Bone marrow (tissue), 2 donors: ENCODE results near the gene SCD.

Experiments
- DNase-seq, 2 donors: peaks; one replicate each; lab custom pipeline; 2025; lab: John Stamatoyannopoulos, UW

The SCD gene

DNA sequence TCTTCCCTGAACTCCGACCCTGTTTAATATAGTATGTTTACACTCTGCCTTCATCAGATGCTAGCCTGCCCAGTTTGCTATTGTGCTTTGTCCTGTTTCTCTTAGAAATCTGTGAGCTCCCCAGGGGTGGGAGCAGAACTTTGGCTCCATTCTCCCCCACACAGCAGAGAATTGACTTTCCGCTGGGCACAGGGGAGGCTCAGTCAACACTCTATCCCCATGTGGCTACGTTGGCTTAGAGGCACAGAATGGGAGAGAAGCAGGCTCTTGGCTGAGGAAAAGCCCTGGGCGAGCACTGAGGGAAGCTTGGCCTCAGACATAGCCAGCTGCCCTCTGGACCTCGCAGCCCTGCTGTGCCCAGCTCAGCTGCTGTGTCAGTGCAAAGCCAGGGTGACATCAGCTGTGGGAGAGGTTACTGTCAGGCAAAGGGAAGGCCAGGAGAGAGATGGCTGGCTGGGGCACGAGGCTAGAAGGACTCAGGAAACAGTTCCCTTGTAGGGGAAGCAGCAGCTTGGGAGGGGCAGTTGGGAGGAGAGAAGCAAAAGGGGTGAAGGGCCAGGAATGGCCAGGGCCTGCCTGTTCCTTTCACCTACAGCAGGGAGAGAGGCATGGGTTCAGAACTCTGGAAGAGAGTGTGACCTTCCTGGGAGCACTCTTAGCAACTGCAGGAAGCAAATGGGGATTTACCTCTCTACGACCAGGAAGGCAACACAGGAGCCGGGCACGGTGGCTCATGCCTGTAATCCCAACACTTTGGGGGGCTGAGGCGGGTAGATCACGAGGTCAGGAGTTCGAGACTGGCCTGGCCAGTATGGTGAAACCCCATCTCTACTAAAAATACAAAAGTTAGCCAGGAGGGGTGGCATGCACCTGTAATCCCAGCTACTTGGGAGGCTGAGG is 5.8 kb upstream of the SCD start:
- DNase-seq, result no peak

DNA sequence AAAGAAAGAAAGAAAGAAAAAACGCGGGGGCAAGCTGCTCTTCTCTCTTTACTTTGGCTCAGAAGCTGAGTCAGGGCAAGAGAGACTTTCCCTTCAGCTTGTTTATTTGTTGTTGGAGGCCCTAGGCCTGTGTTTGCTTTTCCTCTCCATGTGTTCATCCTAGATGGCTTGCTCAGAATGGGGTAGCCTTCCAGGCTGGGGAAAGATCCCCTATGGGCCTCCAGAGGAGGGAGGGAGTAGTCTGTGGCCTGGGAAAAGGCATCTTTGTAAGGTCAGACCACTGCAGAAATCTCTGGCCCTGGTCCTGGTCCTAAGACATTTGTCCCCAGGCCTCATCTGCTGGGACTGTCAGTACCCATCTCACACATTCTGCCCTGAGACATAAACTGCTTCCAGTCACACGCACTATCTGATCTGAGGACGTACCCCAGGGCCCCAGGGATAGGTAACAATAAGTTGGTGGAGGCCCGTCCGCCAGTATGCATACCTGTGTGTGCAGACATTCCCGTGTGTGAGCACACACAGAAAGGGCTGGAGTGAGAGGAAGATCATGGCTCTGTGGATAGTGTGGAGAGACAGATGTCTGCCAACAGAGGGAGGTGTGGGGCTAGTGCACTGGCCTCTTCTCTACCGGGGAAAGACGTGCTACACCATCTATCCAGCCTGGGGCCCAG is 4.9 kb upstream of the SCD start:
- peak in 1 of 2 donors; percentile 6 for DNase-seq

DNA sequence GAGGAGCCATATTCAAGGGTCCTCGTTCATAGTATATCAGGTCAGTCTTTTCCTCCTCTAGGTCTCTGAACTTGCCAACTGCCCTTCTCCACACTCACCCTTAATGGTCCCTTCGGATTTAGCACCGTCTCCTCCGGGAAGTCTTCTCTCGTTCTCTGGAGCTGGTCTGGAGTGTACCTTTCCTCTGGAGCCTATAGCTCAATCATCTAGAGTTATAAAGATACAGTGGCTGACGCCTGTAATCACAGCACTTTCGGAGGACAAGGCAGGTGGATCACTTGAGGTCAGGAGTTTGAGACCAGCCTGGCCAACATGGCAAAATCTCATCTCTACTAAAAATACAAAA is 4.4 kb upstream of the SCD start:
- DNase-seq, result no peak

DNA sequence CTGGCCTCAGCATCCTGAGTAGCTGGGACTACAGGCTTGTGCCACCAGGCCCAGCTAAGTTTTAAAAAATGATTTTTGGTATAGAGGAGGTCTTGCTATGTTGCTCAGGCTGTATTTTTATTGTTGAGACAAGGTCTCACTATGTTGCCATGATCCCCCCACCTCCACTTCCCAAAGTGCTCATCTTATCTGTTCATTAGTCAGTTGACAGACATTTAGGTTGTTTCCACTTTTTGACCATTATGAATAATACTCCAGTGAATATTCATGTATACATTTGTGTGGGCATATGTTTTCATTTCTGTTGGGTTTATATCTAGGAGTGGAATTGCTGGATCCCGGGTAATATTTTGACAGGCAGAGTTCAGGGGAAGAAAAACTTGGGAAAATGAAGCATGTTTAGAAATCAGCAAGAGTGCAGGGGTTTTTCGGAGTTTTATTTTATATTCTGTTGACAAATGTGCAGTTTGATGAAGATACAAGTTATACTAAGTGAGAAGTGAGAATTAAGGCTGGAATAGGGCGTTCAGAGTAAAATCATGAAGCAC is 2.7 kb upstream of the SCD start:
- DNase-seq, result no peak

DNA sequence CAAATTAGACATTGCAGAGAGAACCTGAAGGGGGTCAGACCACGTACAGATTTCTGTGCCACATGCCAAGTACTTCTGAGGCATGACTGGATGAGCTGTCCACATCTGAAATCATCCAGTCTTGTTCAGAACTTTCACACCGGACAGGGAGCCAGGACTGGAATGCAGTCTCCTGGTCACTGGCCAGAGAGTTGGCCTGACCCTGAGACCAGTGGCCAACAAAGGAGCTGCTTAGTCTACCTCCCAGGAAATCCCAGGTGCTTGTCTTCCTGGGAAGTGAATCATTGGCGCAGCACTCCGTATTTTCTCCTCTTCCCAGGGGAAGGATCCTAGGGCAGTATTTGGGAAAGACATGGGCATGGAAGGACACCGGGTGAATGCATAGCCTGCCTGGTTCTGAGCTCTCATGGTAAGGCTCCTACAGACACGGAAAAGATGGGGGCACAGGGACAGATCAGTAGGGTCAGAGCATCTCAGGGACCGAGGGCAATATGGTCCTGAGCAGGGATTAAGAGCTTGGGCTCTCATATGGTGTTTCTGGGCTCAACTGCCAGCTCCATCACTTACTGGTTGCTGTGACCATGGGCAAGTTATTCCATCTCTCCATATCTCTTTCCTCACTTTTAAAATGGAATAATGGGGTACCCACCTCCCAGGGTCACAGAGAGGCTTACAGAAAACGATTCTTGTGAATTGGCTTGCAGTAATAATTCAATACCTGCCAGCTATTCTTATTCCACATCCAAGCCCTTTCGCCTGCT is 1.3 kb upstream of the SCD start:
- DNase-seq, result no peak

DNA sequence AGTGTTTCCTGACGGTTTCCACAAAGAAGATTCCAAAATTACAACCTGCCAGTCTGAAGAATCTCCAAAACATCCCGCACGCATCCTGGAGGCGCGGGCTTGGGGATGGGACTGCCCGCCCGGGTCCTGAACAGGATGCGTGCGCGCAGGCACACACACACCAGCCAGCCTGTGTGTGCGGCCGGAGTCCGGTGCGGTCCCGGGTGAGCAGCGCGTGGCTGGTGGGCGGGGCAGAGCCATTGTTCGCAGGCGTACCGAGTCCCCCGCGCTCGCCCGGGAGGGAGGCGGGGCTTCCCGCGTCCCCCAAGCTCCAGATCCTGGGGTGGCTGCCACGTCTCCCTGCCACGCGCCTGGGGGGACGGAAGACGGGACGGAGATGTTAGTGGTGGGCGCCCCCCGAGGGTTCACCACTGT is 675 bp upstream of the SCD start:
- peak in 1 of 2 donors; percentile 20 for DNase-seq

DNA sequence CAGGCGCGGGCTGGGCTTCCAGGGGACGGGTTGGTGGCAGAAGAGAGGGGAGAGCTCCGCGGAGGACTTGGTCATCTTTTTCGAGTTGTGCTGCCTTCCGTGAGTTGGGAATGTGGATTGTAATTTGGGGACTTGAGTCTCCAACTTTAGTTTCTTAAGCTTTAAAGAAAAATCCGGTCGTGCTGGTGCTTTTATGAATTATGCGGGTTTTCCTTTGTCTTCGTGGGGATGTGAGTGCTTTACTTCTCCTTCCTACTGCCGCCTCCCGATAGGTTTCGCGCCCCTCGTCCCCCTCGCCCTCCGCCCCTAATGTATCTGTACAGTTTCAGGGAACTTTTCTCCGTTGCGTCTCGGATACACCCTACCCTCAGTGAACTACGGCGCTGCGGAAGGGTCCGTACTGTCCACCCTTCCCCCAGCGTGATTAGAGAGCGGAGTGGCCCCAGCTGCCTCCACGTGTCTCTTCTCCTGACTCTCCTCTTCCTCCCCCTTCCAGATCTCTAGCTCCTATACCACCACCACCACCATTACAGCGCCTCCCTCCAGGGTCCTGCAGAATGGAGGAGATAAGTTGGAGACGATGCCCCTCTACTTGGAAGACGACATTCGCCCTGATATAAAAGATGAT is 649 bp downstream of the SCD start:
- DNase-seq, result no peak

DNA sequence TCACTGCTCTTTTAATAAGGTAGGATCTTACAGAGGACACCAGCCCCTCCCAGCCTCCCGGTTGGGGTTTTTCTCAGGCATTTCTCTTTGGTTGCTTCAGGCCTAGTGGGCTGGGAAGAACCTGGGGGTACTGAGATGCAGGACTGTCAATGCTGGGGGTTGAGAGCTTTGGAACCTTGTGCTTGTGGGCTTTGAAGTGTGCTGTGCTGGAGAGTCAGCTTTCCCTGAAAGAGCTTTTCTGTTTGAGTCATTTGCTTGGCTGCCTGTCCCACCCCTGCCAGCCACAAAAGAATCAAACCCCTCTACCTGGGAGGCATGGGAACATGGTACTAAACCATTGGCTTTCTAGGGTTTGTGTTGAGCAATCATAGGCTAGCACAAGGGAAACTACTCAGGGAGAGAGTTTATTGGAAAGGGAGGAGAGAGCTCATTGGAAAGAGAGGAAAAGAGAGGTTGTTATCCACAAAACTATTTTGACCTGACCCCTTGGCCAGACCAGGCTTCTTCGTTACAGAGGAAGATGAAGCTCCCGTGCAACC is 1.4 kb downstream of the SCD start:
- DNase-seq, result no peak

DNA sequence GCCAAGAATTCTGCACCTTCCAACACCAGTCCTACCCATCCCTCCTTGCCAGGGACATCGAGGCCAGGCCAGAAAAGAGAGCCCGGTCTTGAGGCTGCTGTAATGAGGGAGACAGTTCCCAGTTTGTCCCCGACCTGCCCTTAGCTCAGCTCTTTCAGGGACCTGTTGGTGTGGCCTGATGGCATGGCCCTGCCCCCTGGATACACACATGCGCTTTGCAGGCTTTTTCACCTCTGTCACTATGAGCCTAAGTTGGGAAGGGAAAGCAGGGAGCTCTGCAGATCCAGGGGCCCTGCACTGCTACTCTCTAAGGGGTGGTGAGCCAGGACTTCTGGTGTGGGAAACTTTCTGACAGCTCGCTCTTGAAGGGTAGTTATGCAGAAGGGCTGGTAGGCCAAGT is 2.1 kb downstream of the SCD start:
- no peak for DNase-seq

DNA sequence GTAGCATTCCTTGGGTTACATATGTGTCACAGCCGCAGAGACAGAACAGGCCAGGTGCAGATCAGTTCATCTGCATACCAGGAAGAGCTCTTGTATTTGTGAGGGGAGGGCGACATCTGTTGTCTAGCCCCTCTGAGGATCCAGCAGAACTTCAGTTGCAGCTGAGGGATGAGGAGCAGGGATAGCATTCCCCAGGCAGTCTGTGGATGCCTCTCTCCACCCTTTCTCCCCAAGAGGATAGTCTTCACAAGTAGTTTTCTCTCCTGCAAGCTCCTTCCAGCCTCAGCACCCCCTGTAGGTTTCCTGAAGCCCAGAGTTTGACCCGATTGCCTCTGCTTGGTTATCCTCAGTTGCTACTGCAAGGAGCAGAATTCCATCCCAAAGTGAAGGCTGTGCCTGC is 2.6 kb downstream of the SCD start:
- DNase-seq, result no peak

DNA sequence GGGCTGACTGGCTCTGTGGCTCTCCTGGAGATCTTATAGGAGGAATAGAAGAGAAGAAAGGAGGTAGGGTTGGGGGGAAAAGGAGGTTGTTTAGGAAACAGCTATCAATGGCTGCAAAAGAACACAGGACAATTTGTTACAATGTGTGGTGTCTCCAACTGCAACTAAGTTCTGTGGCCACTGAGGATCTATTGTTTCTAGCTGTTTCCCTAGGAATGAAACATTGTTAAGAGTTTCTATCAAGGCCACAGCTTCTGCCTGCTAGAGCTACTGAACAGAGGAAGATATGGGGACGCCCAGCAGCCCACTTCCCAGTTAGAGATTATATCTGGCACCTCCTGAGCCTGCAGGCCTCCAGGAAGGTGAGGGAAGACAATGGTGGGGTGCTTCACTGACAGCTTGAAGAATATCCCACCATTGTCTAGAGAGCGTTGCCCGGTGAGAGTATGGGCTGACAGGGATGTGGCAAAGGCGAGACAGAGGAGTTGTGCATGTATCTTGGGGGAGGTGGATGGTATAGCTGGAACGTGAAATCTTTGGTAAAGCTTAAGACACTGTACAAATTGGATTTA is 4.0 kb downstream of the SCD start:
- DNase-seq, result no peak

DNA sequence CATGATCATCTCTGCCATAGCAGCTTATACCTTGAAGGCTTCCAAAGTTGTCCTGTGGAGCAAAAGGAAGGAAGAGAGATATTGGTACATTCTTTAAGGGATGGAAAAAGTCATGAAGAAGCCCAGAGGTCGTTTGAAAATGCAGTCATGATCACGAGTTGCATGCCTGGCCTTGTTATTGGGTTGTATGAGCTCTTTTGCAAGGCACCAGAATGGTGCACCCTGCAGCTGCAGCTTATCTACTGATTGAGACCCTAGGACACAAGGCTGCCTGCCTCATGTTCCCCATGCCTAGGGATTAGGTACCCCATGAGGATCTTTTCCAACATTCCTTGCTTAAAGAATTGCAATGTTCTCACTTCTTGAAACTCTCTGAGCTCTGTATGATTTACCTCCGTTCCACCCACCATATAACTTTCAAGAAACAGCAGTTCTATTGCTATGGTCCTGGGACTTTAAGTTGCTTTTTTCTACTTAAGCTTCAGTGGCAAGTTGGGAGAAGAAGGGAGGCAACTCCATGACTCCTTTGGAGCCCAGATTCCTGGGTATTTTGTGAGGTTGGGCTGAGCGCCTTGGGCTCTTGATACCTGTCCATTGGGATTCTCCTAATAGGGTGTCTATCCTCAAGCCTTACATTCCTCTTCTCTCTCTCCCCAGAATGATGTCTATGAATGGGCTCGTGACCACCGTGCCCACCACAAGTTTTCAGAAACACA is 6.9 kb downstream of the SCD start:
- DNase-seq, result no peak

DNA sequence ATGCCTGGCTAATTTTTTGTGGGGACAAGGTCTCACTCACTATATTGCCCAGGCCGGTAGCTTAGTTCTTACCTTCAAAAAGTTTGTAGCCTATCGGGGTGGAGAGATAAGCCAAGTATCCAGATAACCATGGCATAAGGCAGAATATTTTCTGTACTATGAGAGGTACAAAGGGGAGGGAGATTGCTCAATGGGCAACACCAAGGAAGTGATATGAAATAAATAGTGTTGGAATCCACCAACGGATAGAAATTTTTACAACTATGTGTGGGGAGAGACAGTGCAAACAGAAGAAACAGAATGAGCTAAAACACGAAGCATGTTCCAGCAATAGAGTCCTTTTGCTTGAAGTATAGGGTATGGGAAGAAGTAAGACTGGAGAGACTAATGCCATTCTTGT is 8.1 kb downstream of the SCD start:
- DNase-seq, result no peak

DNA sequence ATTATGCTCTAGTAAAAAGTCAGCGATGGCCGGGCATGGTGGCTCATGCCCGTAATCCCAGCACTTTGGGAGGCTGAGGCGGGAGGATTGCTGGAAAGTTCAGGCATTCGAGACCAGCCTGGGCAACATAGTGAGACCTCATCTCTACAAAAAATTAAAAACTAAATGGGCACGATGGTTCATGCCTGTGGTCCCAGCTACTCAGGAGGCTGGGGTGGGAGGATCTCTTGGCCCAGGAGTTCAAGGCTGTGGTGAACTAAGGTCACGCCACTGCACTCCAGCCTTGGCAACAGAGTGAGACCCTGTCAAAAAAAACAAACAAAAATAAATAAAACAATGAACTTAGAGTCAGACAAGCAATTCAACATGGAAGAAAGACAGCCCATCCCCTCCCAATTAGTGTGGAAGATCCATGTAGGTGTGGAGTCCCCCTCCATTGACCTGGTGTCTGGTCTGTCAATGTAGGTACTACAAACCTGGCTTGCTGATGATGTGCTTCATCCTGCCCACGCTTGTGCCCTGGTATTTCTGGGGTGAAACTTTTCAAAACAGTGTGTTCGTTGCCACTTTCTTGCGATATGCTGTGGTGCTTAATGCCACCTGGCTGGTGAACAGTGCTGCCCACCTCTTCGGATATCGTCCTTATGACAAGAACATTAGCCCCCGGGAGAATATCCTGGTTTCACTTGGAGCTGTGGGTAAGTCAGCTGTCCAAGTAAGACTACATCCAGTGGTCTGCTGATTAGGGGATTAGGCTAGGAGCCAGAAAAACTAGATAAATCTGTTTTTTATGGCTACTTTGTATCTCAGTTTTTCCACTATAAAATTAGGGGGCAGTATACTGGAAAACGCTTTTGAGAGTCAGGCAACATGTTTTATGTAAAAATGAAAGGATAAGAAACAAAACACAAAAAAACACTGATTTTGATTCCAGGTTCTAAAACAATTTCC is 9.3 kb downstream of the SCD start:
- DNase-seq, result no peak

DNA sequence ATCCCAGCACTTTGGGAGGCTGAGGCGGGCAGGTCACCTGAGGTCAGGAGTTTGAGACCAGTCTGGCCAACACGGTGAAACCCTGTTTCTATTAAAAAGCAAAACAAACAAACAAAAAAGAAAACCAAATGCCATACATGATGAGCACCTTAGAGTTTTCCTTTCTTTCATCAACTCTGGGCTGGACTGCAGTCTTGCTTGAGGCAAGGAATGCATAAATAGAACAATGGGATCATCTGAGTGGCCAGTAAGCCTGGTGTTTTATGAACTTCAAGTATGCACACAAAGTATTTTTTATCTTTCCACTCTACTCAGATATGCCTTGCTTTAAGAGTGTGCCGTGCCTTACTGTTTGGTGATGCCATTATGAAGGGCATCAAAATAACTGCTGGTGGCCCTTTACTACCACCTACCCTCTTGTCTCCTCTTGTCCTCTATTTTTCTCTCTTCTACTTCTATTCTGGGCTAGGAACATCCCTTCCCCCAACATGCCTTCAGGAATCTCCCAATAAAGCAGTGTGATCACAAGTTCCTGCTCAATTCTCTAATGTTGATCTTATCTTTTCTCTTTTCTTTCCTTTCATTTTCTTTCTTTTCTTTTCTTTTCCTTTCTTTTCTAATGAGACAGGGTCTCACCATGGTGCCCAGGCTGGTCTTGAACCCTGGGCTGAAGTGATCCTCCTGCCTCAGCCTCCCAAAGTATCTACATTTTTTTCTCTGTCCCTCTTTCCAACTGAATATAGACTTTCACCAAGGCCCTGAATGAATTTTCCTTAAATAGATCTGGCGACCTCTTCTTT is 10.2 kb downstream of the SCD start:
- no peak for DNase-seq

DNA sequence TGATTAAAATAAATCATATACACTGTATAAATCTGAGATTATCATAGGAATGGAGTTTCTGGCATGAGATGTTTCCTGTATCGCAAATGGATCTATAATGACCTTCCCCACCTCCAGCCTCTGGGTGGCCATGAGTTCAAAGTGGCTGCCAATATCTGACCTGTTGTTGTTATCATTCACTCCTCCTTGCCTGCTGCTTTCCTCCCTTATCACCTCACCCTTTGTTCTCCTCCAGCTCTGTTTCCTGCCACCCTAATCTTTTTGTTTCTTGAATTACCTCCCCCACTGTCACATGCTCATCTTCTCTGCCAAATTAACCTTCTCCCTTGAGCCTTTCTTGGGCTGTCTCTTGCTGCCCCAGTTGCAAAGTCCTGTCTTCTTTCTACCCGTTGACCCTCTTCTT is 12.0 kb downstream of the SCD start:
- no peak for DNase-seq

DNA sequence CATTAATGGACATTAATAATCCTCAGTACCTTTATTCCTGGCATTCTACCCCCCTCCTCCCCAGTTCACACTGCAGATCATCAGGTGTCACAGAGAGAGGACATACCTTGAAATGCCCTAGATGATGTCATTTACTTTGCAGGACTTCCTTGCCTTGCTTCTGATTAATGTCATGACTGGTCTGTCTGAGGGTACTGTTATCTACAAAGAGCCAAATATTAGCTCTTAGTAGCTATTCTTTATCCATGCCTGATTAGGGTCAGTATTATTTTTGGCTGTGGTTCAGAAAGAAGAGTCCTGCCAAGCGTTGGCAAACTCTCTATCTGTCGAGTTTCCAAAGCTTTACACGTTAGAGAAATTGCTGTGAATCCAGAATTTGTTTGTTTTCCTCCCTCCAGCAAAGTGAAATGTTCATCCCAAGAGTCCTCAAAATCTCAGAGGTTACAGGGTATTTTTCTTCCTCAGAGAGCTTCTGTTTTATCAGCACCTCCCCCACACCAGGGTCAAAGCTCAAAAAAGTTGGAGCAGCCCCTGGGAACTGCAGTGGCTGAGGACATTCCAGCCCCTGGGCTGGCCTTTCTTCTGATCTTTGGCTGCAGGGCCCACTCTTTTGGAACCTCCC is 12.6 kb downstream of the SCD start:
- no peak for DNase-seq

DNA sequence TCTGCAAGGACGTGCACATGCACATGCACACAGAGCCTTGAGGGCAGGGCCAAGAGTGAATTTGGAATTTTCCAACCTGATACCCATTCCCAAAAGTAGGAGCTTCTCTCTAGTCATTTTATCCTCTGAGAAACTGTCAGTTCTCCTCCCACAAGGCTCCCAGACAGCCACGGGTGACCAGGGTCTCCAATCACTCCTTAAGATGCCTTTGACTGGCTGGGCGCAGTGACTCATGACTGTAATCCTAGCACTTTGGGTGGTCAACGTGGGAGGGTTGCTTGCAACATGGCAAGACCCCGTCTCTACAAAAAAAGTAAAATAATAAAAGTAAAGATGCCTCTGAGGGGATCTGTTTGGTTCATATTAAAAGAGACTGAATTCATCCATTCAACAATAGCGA is 13.2 kb downstream of the SCD start:
- no peak for DNase-seq
